ENCODE results near the gene GSG1L.

GRCh38 chr16:27973678-27974077 is 89.8 kb downstream of the GSG1L start:
- no peak for TF ChIP-seq ASH2L (IDR thresholded peaks at IDR 0.05; ENCODE audit: insufficient read length, low read depth, low read length)
- TF ChIP-seq, protein P1, sequence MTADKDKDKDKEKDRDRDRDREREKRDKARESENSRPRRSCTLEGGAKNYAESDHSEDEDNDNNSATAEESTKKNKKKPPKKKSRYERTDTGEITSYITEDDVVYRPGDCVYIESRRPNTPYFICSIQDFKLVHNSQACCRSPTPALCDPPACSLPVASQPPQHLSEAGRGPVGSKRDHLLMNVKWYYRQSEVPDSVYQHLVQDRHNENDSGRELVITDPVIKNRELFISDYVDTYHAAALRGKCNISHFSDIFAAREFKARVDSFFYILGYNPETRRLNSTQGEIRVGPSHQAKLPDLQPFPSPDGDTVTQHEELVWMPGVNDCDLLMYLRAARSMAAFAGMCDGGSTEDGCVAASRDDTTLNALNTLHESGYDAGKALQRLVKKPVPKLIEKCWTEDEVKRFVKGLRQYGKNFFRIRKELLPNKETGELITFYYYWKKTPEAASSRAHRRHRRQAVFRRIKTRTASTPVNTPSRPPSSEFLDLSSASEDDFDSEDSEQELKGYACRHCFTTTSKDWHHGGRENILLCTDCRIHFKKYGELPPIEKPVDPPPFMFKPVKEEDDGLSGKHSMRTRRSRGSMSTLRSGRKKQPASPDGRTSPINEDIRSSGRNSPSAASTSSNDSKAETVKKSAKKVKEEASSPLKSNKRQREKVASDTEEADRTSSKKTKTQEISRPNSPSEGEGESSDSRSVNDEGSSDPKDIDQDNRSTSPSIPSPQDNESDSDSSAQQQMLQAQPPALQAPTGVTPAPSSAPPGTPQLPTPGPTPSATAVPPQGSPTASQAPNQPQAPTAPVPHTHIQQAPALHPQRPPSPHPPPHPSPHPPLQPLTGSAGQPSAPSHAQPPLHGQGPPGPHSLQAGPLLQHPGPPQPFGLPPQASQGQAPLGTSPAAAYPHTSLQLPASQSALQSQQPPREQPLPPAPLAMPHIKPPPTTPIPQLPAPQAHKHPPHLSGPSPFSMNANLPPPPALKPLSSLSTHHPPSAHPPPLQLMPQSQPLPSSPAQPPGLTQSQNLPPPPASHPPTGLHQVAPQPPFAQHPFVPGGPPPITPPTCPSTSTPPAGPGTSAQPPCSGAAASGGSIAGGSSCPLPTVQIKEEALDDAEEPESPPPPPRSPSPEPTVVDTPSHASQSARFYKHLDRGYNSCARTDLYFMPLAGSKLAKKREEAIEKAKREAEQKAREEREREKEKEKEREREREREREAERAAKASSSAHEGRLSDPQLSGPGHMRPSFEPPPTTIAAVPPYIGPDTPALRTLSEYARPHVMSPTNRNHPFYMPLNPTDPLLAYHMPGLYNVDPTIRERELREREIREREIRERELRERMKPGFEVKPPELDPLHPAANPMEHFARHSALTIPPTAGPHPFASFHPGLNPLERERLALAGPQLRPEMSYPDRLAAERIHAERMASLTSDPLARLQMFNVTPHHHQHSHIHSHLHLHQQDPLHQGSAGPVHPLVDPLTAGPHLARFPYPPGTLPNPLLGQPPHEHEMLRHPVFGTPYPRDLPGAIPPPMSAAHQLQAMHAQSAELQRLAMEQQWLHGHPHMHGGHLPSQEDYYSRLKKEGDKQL (CRISPR knock-in tag; IDR thresholded peaks at IDR 0.05; ENCODE audit: low read depth) = no peak
- TF ChIP-seq ZNF570 (CRISPR knock-in tag; IDR thresholded peaks at IDR 0.05; ENCODE audit: borderline replicate concordance) = no peak

All from HepG2 (cell line).